ENCODE measurements around the gene RPL37.
"Not testable (repeated sequence)": the region's sequence is repeated elsewhere in the genome, so short reads cannot be mapped to it uniquely, and the experiment has no call there.

RPL37 gene

DNA sequence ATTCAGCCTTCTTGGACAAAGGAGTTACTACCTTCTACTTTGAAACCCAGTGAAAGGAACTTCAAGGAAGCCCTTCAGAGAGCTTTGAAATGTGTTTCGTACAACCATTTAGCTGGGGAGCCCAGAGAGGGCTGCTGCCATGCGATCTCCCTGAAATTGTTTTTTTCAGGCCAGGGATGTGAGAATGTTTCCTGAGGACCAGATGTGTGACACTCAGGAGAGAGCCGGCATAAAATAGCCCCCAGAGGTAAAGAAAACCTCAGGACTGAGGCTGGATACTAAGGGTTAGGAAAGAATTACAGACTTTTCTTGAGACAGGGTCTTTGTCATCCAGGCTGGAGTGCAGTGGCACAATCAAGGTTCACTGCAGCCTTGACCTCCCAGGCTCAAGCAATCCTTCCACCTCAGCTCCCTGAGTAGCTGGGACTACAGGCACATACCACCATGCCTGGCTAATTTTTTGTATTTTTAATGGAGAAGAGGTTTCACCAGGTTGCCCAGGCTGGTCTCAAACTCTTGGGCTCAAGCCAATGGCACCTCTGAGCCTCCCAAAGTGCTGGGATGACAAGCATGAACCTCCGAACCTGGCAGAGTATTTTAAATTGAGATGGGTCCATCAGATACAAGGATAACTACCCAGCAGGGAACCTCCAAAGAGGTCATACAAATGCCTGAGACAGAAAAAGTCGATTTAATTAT, 8.4 kb downstream of the RPL37 start:
- Histone ChIP-seq H3K14ac (ENCODE audit: low read length) (no peak overlapping the region), H3K4ac (ENCODE audit: low read depth, low read length) (no peak overlapping the region), H3K18ac (ENCODE audit: low read length) (no peak overlapping the region), H3K4me3 (ENCODE audit: low read depth, low read length) (no peak overlapping the region), H2AK5ac (ENCODE audit: low read length) (no peak overlapping the region), H3K27ac (ENCODE audit: low read depth, low read length) (no peak overlapping the region), H4K91ac (ENCODE audit: low read depth, low read length) (no peak overlapping the region), H3K79me2 (ENCODE audit: control insufficient read depth, insufficient read depth, low read length, poor library complexity) (no peaks in the 10 kb centered on the region), H2BK120ac (ENCODE audit: insufficient read depth, low read length, poor library complexity) (no peak overlapping the region), H4K8ac (ENCODE audit: low read depth, low read length) (no peak overlapping the region), H3K4me1 (ENCODE audit: control insufficient read depth in 1 of 2, insufficient read depth in 2 of 2, low read length in 2 of 2) (no peaks in the 10 kb centered on the region), H3K9me3 (ENCODE audit: insufficient read depth, low read depth, low read length) (no peaks in the 10 kb centered on the region), H4K12ac (ENCODE audit: low read depth, low read length) (no peak overlapping the region), H3K36me3 (ENCODE audit: control insufficient read depth in 1 of 2, insufficient read depth in 2 of 2, low read length in 2 of 2) (peaks cover 25 to 49% of the 10 kb centered on the region in 2 experiments), H3K9ac (ENCODE audit: low read length) (no peak overlapping the region), H3K23ac (ENCODE audit: low read length) (no peak overlapping the region), H2AFZ (ENCODE audit: insufficient read depth, low read length, poor library complexity) (no peak overlapping the region), H2BK5ac (ENCODE audit: low read depth, low read length, poor library complexity) (no peak overlapping the region), H3K27me3 (ENCODE audit: insufficient read depth, low read length) (no peaks in the 10 kb centered on the region), H3K4me2 (ENCODE audit: low read length) (no peak overlapping the region), H2BK12ac (ENCODE audit: low read length) (no peak overlapping the region), H3K79me1 (ENCODE audit: low read length) (no peaks in the 10 kb centered on the region)
- DNase-seq = no peak
- no CpG with 5 or more reads among the region's 5 CpGs for WGBS (ENCODE audit: extremely low coverage, insufficient coverage, insufficient read length)

DNA sequence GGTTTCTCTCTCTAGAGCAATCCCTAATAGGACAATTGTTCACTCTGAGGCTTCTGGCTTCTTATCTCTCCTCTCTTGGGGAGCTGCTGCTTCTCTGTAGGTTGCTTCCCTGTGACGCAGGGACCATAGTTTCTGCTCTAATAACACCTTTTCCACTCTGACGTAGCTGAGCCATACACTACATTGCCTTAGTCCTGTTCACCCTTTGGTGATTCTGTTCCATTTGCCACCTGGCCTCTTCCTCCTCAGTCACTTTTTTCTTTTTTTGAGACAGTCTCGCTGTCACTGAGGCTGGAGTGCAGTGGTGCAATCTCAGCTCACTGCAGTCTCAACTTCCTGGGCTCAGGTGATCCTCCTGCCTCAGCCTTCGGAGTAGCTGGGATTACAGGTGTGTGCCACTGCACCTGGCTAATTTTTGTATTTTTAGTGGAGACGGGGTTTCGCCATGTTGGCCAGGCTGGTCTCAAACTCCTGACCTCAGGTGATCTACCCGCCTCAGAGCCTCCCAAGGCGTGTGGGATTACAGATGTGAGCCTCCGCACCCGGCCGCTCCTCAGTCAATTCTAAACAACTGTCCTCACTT, 9.5 kb downstream of the RPL37 start:
- H3K4me2 ChIP-seq (ENCODE audit: low read length); H2AFZ ChIP-seq (ENCODE audit: insufficient read depth, low read length, poor library complexity); H4K8ac ChIP-seq (ENCODE audit: low read depth, low read length); H3K79me2 ChIP-seq (ENCODE audit: control insufficient read depth, insufficient read depth, low read length, poor library complexity); H3K14ac ChIP-seq (ENCODE audit: low read length); H2BK5ac ChIP-seq (ENCODE audit: low read depth, low read length, poor library complexity); H3K9me3 ChIP-seq (ENCODE audit: insufficient read depth, low read depth, low read length); H3K4ac ChIP-seq (ENCODE audit: low read depth, low read length); H2BK12ac ChIP-seq (ENCODE audit: low read length); H3K27ac ChIP-seq (ENCODE audit: low read depth, low read length); H4K91ac ChIP-seq (ENCODE audit: low read depth, low read length); H3K4me1 ChIP-seq (ENCODE audit: control insufficient read depth in 1 of 2, insufficient read depth in 2 of 2, low read length in 2 of 2); H3K27me3 ChIP-seq (ENCODE audit: insufficient read depth, low read length); H3K18ac ChIP-seq (ENCODE audit: low read length); H3K79me1 ChIP-seq (ENCODE audit: low read length); H3K23ac ChIP-seq (ENCODE audit: low read length); H4K12ac ChIP-seq (ENCODE audit: low read depth, low read length); H3K9ac ChIP-seq (ENCODE audit: low read length); H2AK5ac ChIP-seq (ENCODE audit: low read length); H2BK120ac ChIP-seq (ENCODE audit: insufficient read depth, low read length, poor library complexity); H3K4me3 ChIP-seq (ENCODE audit: low read depth, low read length): not testable (repeated sequence)
- peak in 1 of 2 donors; percentile 27 for DNase-seq
- H3K36me3 ChIP-seq (ENCODE audit: control insufficient read depth in 1 of 2, insufficient read depth in 2 of 2, low read length in 2 of 2) = peaks cover 19 to 38% of the 10 kb centered on the region in 2 experiments
- WGBS (ENCODE audit: extremely low coverage, insufficient coverage, insufficient read length) = no CpG with 5 or more reads among the region's 11 CpGs

DNA sequence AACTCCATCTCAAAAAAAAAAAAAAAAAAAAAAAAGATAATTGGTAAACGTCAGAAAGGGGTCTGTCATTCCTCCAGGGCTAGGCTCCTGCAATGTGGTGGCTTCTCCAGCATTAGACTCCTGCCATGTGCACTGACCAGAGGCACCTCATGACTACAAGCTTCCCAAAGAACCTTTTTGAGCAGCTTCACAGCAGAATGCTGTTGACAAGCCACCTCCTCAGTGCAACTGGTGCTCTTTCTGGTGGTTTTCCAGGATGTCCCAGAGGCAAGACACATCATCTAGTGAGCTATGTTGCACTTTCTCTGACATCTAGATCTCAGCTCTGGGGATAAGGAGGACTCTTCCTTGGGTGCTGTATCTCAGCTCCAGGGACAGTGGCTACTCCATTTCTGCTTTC, 11.6 kb downstream of the RPL37 start:
- Histone ChIP-seq H2BK5ac (ENCODE audit: low read depth, low read length, poor library complexity) (no peak overlapping the region), H2BK12ac (ENCODE audit: low read length) (no peak overlapping the region), H3K79me2 (ENCODE audit: control insufficient read depth, insufficient read depth, low read length, poor library complexity) (no peaks in the 10 kb centered on the region), H3K23ac (ENCODE audit: low read length) (no peak overlapping the region), H3K36me3 (ENCODE audit: control insufficient read depth in 1 of 2, insufficient read depth in 2 of 2, low read length in 2 of 2) (peaks cover 10 to 20% of the 10 kb centered on the region in 2 experiments), H3K4ac (ENCODE audit: low read depth, low read length) (no peak overlapping the region), H3K4me2 (ENCODE audit: low read length) (no peak overlapping the region), H3K79me1 (ENCODE audit: low read length) (no peaks in the 10 kb centered on the region), H3K27me3 (ENCODE audit: insufficient read depth, low read length) (no peaks in the 10 kb centered on the region), H3K9ac (ENCODE audit: low read length) (no peak overlapping the region), H2BK120ac (ENCODE audit: insufficient read depth, low read length, poor library complexity) (no peak overlapping the region), H3K9me3 (ENCODE audit: insufficient read depth, low read depth, low read length) (no peaks in the 10 kb centered on the region), H3K14ac (ENCODE audit: low read length) (no peak overlapping the region), H3K27ac (ENCODE audit: low read depth, low read length) (no peak overlapping the region), H3K18ac (ENCODE audit: low read length) (no peak overlapping the region), H4K91ac (ENCODE audit: low read depth, low read length) (no peak overlapping the region), H4K12ac (ENCODE audit: low read depth, low read length) (no peak overlapping the region), H3K4me1 (ENCODE audit: control insufficient read depth in 1 of 2, insufficient read depth in 2 of 2, low read length in 2 of 2) (no peaks in the 10 kb centered on the region), H4K8ac (ENCODE audit: low read depth, low read length) (no peak overlapping the region), H2AK5ac (ENCODE audit: low read length) (no peak overlapping the region), H3K4me3 (ENCODE audit: low read depth, low read length) (no peak overlapping the region), H2AFZ (ENCODE audit: insufficient read depth, low read length, poor library complexity) (no peak overlapping the region)
- DNase-seq = no peak
- WGBS (ENCODE audit: extremely low coverage, insufficient coverage, insufficient read length) = no CpG with 5 or more reads among the region's 1 CpG

DNA sequence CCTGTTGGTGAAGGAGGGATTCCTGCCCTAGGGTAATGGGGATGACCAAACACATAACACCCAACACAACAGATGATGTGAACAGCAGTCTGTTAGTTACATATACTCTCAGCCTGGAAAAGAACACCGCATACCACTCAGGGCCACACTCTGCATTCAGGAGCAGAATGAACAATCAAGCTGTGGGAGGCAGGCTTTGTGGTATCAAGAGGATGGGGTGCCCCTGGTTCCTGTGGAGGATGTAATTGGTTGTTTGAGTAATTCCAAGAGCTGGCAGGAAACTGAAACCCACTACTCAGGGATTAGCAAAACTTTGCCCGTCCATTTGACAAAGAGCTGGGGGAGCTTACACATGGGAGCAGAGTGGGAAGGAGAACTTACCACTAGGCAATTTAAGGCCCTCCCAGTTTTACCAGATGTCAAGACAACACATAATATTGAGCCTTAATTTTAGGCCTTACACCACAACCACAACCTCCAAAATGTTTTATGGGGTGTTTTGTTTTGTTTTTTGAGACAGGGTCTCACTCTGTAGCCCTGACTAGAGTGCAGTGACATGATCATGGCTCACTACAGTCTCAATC, 21.2 kb downstream of the RPL37 start:
- Histone ChIP-seq H3K79me2 (ENCODE audit: control insufficient read depth, insufficient read depth, low read length, poor library complexity) (no peaks in the 10 kb centered on the region), H4K12ac (ENCODE audit: low read depth, low read length) (no peak overlapping the region), H2BK12ac (ENCODE audit: low read length) (no peak overlapping the region), H3K9ac (ENCODE audit: low read length) (peak overlapping the region; percentile 40), H3K4ac (ENCODE audit: low read depth, low read length) (no peak overlapping the region), H4K91ac (ENCODE audit: low read depth, low read length) (no peak overlapping the region), H3K36me3 (ENCODE audit: control insufficient read depth in 1 of 2, insufficient read depth in 2 of 2, low read length in 2 of 2) (no peaks in the 10 kb centered on the region), H3K4me3 (ENCODE audit: low read depth, low read length) (no peak overlapping the region), H3K4me2 (ENCODE audit: low read length) (no peak overlapping the region), H3K14ac (ENCODE audit: low read length) (no peak overlapping the region), H2AFZ (ENCODE audit: insufficient read depth, low read length, poor library complexity) (no peak overlapping the region), H2AK5ac (ENCODE audit: low read length) (no peak overlapping the region), H4K8ac (ENCODE audit: low read depth, low read length) (no peak overlapping the region), H2BK5ac (ENCODE audit: low read depth, low read length, poor library complexity) (no peak overlapping the region), H3K79me1 (ENCODE audit: low read length) (no peaks in the 10 kb centered on the region), H3K27ac (ENCODE audit: low read depth, low read length) (no peak overlapping the region), H3K9me3 (ENCODE audit: insufficient read depth, low read depth, low read length) (no peaks in the 10 kb centered on the region), H3K23ac (ENCODE audit: low read length) (no peak overlapping the region), H2BK120ac (ENCODE audit: insufficient read depth, low read length, poor library complexity) (no peak overlapping the region), H3K27me3 (ENCODE audit: insufficient read depth, low read length) (no peaks in the 10 kb centered on the region), H3K18ac (ENCODE audit: low read length) (no peak overlapping the region), H3K4me1 (ENCODE audit: control insufficient read depth in 1 of 2, insufficient read depth in 2 of 2, low read length in 2 of 2) (no peaks in the 10 kb centered on the region)
- no peak for DNase-seq
- WGBS (ENCODE audit: extremely low coverage, insufficient coverage, insufficient read length) = no CpG with 5 or more reads among the region's 2 CpGs
